Coronary artery (tissue), 2 donors: ENCODE measurements around the gene PROKR2.

ENCODE experiments used
- DNase-seq: peaks from one replicate; pipeline ENCODE4 v3.0.0-alpha.2; 2017; ENCODE audit warnings: low spot score
- H3K27ac ChIP-seq, 2 donors: fragments of 200-600 bp; sonication (generic); one replicate each; pipeline ENCODE4 v1.5.1; 2016 to 2019
- H3K4me3 ChIP-seq: fragments of 200-600 bp; sonication (generic); 2 replicates; pipeline ENCODE4 v1.5.1; 2016; ENCODE audit warnings: mild to moderate bottlenecking, moderate library complexity
- CTCF ChIP-seq: fragments of 200-600 bp; sonication (generic); IDR thresholded peaks from one replicate; pipeline ENCODE4 v1.5.1; 2019; ENCODE audit warnings: antibody characterized with exemption

PROKR2 gene

GRCh38 chr20:5327356-5327755, 10.6 kb upstream of the PROKR2 start:
- DNase-seq: no peak
- no peak for TF ChIP-seq CTCF
- Histone ChIP-seq H3K27ac (no peak overlapping the region), H3K4me3 (no peak overlapping the region)

- no peak for DNase-seq
- no peak for TF ChIP-seq CTCF
- H3K4me3 ChIP-seq: no peak overlapping the region
- H3K27ac ChIP-seq: no peak overlapping the region
Measured at GRCh38 chr20:5315807-5316187, 957 bp downstream of the PROKR2 start.

- no peak overlapping the region for H3K27ac ChIP-seq
- H3K4me3 ChIP-seq: no peak overlapping the region
- TF ChIP-seq CTCF: no peak
- DNase-seq: no peak
Measured at GRCh38 chr20:5313916-5314315, 2.8 kb downstream of the PROKR2 start.

- TF ChIP-seq CTCF: no peak
- H3K27ac ChIP-seq: no peak overlapping the region
- no peak overlapping the region for H3K4me3 ChIP-seq
- no peak for DNase-seq
Measured at GRCh38 chr20:5312518-5312917, 4.2 kb downstream of the PROKR2 start.

GRCh38 chr20:5309971-5310370, 6.8 kb downstream of the PROKR2 start:
- DNase-seq: no peak
- Histone ChIP-seq H3K27ac (no peak overlapping the region), H3K4me3 (no peak overlapping the region)
- no peak for TF ChIP-seq CTCF

GRCh38 chr20:5298811-5299210, 17.9 kb downstream of the PROKR2 start:
- TF ChIP-seq CTCF: no peak

GRCh38 chr20:5297280-5298004, 19.3 kb downstream of the PROKR2 start:
- no peak for DNase-seq
- H3K4me3 ChIP-seq: no peak overlapping the region
- H3K27ac ChIP-seq: no peak overlapping the region
- no peak for TF ChIP-seq CTCF

More at GRCh38 chr20:5298811-5299210, 17.9 kb downstream of the PROKR2 start:
- Histone ChIP-seq H3K4me3 (no peak overlapping the region), H3K27ac (no peak overlapping the region)
- no peak for DNase-seq
